A673 (cell line): ENCODE data around the gene CAMK1D.

Source experiments
- CTCF ChIP-seq: fragments of 300-800, 200-600 bp; sonication (generic); conservative IDR thresholded peaks from 2 replicates; pipeline ENCODE4 v1.5.1; 2017; ENCODE audit warnings: low read depth, mild to moderate bottlenecking, antibody characterized with exemption, low read length, moderate library complexity, mixed read lengths
- EZH2 ChIP-seq: fragments of 200-600 bp; sonication (generic); IDR thresholded peaks from 2 replicates; pipeline ENCODE4 v1.6.1; 2017; ENCODE audit warnings: borderline replicate concordance, low read depth, mild to moderate bottlenecking, mixed read lengths, antibody characterized with exemption, low read length; ENCODE audit not compliant: poor library complexity, severe bottlenecking

DNA sequence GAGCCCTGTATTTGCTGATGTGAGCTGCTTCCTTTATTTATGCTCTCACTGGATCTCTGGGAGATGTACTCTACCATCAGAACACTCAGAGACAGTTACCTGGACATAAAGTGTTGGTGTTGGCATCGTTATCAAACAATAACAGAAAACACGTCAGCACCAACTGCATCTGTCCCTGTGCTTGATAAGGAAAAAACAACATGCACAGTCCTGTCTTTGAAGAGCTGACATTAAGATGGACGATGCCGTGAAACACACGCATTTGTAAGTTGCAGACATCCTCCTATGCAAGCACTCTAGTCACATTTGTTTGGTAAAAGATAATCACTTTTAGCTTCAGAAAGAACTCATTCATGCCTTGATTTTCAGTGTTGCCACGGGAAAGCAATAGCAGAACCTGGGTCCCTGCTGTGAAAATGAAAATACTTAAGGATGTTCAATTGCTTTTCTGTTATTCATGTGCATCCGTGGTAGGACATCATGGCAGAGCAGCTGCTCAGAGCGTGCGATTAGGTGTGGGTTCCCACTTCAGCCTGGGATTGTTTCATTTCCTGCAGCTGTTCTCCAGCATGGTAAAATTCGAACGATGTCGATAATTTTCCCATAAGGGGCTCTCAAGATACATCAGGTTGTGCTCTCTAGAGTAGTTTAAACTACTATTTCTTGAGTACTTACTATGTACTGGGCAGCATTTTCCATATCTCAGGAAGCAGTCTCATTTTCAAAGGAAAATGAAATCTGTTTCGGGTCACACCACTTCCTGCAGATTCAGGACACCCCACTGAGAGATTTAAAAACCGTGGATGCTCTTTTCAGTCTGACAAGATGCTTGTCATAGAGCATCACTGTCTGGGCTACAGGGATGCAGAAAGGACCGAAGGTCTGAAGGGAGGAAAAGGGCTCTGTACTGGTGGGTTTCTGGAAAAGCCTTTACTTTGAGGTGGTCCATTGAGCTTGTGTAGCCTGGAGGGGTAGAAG lies 248.7 kb downstream of the CAMK1D start:
- TF ChIP-seq CTCF (no peak), EZH2 (no peak)
